Hypothalamus (tissue), 51 donors: Measurements from ENCODE around the gene INTS2.
"Not testable (repeated sequence)": the region's sequence is repeated elsewhere in the genome, so short reads cannot be mapped to it uniquely, and the experiment has no call there.

ENCODE experiments used
- DNase-seq, 51 donors: peaks; one replicate each; lab custom pipeline; 2025; lab: John Stamatoyannopoulos, UW

The INTS2 gene

GRCh38 chr17:61849674-61850073 is 78.1 kb downstream of the INTS2 start:
- no peak for DNase-seq

- DNase-seq, result no peak
These were observed 78.9 kb downstream of the INTS2 start for GRCh38 chr17:61848896-61849295.

- no peak for DNase-seq
These were observed 79.5 kb downstream of the INTS2 start for GRCh38 chr17:61848247-61848646.

GRCh38 chr17:61847659-61848058 is 80.1 kb downstream of the INTS2 start:
- no peak for DNase-seq

GRCh38 chr17:61846761-61847375 is 80.9 kb downstream of the INTS2 start:
- DNase-seq, result no peak

GRCh38 chr17:61846088-61846487 is 81.7 kb downstream of the INTS2 start:
- DNase-seq, result no peak

GRCh38 chr17:61843435-61843834 is 84.3 kb downstream of the INTS2 start:
- DNase-seq, result no peak

- no peak for DNase-seq
These were observed 84.9 kb downstream of the INTS2 start for GRCh38 chr17:61842899-61843298.

- no peak for DNase-seq
These were observed 88.4 kb downstream of the INTS2 start for GRCh38 chr17:61839300-61839786.

GRCh38 chr17:61837175-61838051 is 90.4 kb downstream of the INTS2 start:
- peak in 13 of 51 donors; percentile 0 to 32 (median 2) for DNase-seq

GRCh38 chr17:61836266-61837174 is 91.3 kb downstream of the INTS2 start:
- no peak for DNase-seq

- DNase-seq, result no peak
These were observed 92.2 kb downstream of the INTS2 start for GRCh38 chr17:61835606-61836005.

GRCh38 chr17:61834610-61835009 is 93.2 kb downstream of the INTS2 start:
- DNase-seq, result no peak

- DNase-seq, result no peak
These were observed 94.1 kb downstream of the INTS2 start for GRCh38 chr17:61833536-61834193.

- no peak for DNase-seq
These were observed 95.3 kb downstream of the INTS2 start for GRCh38 chr17:61832463-61832862.

GRCh38 chr17:61831099-61831498 is 96.7 kb downstream of the INTS2 start:
- DNase-seq, result no peak

- DNase-seq, result no peak
These were observed 99.1 kb downstream of the INTS2 start for GRCh38 chr17:61828694-61829093.

- DNase-seq, result no peak
These were observed 100.0 kb downstream of the INTS2 start for GRCh38 chr17:61827649-61828395.

GRCh38 chr17:61826866-61827265 is 100.9 kb downstream of the INTS2 start:
- DNase-seq, result not testable (repeated sequence)

GRCh38 chr17:61826198-61826597 is 101.6 kb downstream of the INTS2 start:
- not testable (repeated sequence) for DNase-seq
